K562 (cell line): Measurements from ENCODE around the gene TOM1L2. TPM values are rescaled to one million over a fixed set of nuclear protein-coding genes. Genes with fewer than 3 reads are reported as not detected.

Experiments used
- ARID2 ChIP-seq: fragments of 450-650 bp; IDR thresholded peaks from 2 replicates; pipeline ENCODE4 v1.6.1; 2017; ENCODE audit warnings: antibody characterized with exemption, mild to moderate bottlenecking
- BCL6 ChIP-seq: fragments of 250-450 bp; sonication (Bioruptor Pico); IDR thresholded peaks from 2 replicates; pipeline ENCODE4 v1.4.0; 2020
- BRF1 ChIP-seq: IDR thresholded peaks from 3 replicates; pipeline ENCODE4 v1.6.1; 2011; ENCODE audit warnings: borderline replicate concordance, mild to moderate bottlenecking; ENCODE audit not compliant: insufficient read length; ENCODE audit errors: extremely low read depth
- CCNT2 ChIP-seq: IDR thresholded peaks from 2 replicates; pipeline ENCODE4 v1.6.1; 2011; ENCODE audit warnings: borderline replicate concordance, low read depth, mild to moderate bottlenecking, moderate library complexity, mixed read lengths, low read length; ENCODE audit not compliant: insufficient read length; ENCODE audit errors: extremely low read depth
- DIDO1 ChIP-seq: fragments of 450-650 bp; IDR thresholded peaks from 2 replicates; pipeline ENCODE4 v1.6.1; 2016; ENCODE audit warnings: low read depth, missing biosample characterization, missing genetic modification characterization
- ELF1 ChIP-seq: fragments of 200-800 bp; sonication (Bioruptor generic); IDR thresholded peaks from 2 replicates; pipeline ENCODE4 v1.6.1; 2016; ENCODE audit warnings: missing genetic modification characterization, missing compliant biosample characterization
- FOXP1 ChIP-seq: sonication (generic); formaldehyde crosslinking; IDR thresholded peaks from 2 replicates; pipeline ENCODE4 v1.8.0; 2022; ENCODE audit warnings: mild to moderate bottlenecking, missing genetic modification reagents
- GTF2A2 ChIP-seq: IDR thresholded peaks from 2 replicates; pipeline ENCODE4 v1.6.1; 2016; ENCODE audit warnings: mild to moderate bottlenecking, missing genetic modification characterization, missing compliant biosample characterization
- ILK ChIP-seq: fragments of 450-650 bp; IDR thresholded peaks from 2 replicates; pipeline ENCODE4 v1.6.1; 2016; ENCODE audit warnings: missing genetic modification characterization, low read depth, mild to moderate bottlenecking, missing compliant biosample characterization, moderate library complexity, borderline replicate concordance
- JUND ChIP-seq, 2 experiments: IDR thresholded peaks; 2 replicates in 1 of 2; 3 replicates in 1 of 2; pipeline ENCODE4 v1.6.1; 2011; ENCODE audit warnings: borderline replicate concordance in 2 of 2, low read depth in 2 of 2, low read length in 2 of 2, improper control_type of control experiment in 1 of 2, missing biosample characterization in 1 of 2, missing genetic modification characterization in 1 of 2, missing genetic modification reagents in 1 of 2
- KAT8 ChIP-seq: fragments of 450-650 bp; IDR thresholded peaks from 2 replicates; pipeline ENCODE4 v1.6.1; 2016; ENCODE audit warnings: low read depth, mild to moderate bottlenecking
- L3MBTL2 ChIP-seq: fragments of 450-650 bp; IDR thresholded peaks from 2 replicates; pipeline ENCODE4 v1.6.1; 2016; ENCODE audit warnings: mild to moderate bottlenecking, moderate library complexity
- MAZ ChIP-seq, 2 experiments: fragments of 450-650 bp in 1 of 2; sonication (generic) in 1 of 2; formaldehyde crosslinking; IDR thresholded peaks in 1 of 2; conservative IDR thresholded peaks in 1 of 2; 2 replicates each; pipeline versions ENCODE4 v1.4.0 to v1.5.0; 2020; ENCODE audit warnings: mild to moderate bottlenecking in 1 of 2, missing genetic modification reagents in 1 of 2
- MCM3 ChIP-seq: fragments of 450-650 bp; IDR thresholded peaks from 2 replicates; pipeline ENCODE4 v1.6.1; 2016
- MEF2D ChIP-seq: conservative IDR thresholded peaks from 2 replicates; pipeline ENCODE4 v1.6.1; 2016; ENCODE audit warnings: low read depth, missing genetic modification characterization, missing compliant biosample characterization
- MLLT1 ChIP-seq, 2 experiments: fragments of 450-650 bp; IDR thresholded peaks; 2 replicates each; pipeline ENCODE4 v1.6.1; 2016
- MTA1 ChIP-seq: fragments of 450-650 bp; IDR thresholded peaks from 2 replicates; pipeline ENCODE4 v1.6.1; 2017; ENCODE audit warnings: borderline replicate concordance
- NCOA1 ChIP-seq: fragments of 450-650 bp; IDR thresholded peaks from 2 replicates; pipeline ENCODE4 v1.6.1; 2016; ENCODE audit warnings: low read depth
- NUFIP1 ChIP-seq: fragments of 450-650 bp; IDR thresholded peaks from 2 replicates; pipeline ENCODE4 v1.6.1; 2018; ENCODE audit not compliant: partially characterized antibody
- POLR3A ChIP-seq: IDR thresholded peaks from 2 replicates; pipeline ENCODE4 v1.6.1; 2011; ENCODE audit warnings: borderline replicate concordance, mild to moderate bottlenecking, moderate library complexity; ENCODE audit not compliant: insufficient read length, insufficient read depth; ENCODE audit errors: extremely low read depth
- PRPF4 ChIP-seq: fragments of 200-400 bp; formaldehyde crosslinking; IDR thresholded peaks from one replicate; pipeline ENCODE4 v1.6.1; 2017; ENCODE audit warnings: low read length, low read depth, mild to moderate bottlenecking; ENCODE audit not compliant: insufficient read depth, poor library complexity, severe bottlenecking
- SMARCB1 ChIP-seq: IDR thresholded peaks from 2 replicates; pipeline ENCODE4 v1.6.1; 2011; ENCODE audit warnings: improper control_type of control experiment, low read depth; ENCODE audit not compliant: insufficient read length
- SMARCE1 ChIP-seq: fragments of 450-650 bp; IDR thresholded peaks from 2 replicates; pipeline ENCODE4 v1.7.1; 2016; ENCODE audit warnings: mild to moderate bottlenecking
- ZBTB34 ChIP-seq: fragments of 250-450 bp; sonication (Bioruptor Pico); IDR thresholded peaks from 2 replicates; pipeline ENCODE4 v1.8.0; 2021; ENCODE audit warnings: mild to moderate bottlenecking, moderate library complexity
- ZC3H8 ChIP-seq: fragments of 450-650 bp; IDR thresholded peaks from 2 replicates; pipeline ENCODE4 v1.6.1; 2017
- ZNF134 ChIP-seq: fragments of 250-450 bp; sonication (Bioruptor Pico); conservative IDR thresholded peaks from 2 replicates; pipeline ENCODE4 v1.4.0; 2020
- polyA plus RNA-seq, 8 experiments: library from polyadenylated mRNA; depleted of rRNA in 4 of 8; stranded (reverse) in 5 of 8; unstranded in 3 of 8; fragments of >200 nt; fragmentation: Nextera tagmentation in 2 of 8; fragmentation: Illumina TruSeq in 1 of 8; extraction: Ambion mirVana in 2 of 8; extraction: Trizol in 1 of 8; gene quantifications; 2 replicates each; pipeline versions ENCODE4 v1.2.1 to v1.2.3, GENCODE V29; 2011 to 2014; ENCODE audit warnings: inconsistent platforms in 1 of 8, missing spikeins in 1 of 8
- total RNA-seq, 7 experiments: library from RNA; depleted of rRNA in 6 of 7; stranded (reverse); fragments of >200 nt in 6 of 7; fragmentation: Illumina TruSeq in 2 of 7; extraction: Trizol in 2 of 7; gene quantifications; 2 replicates each; pipeline versions ENCODE4 v1.2.1 to v1.2.3, GENCODE V29; 2011 to 2021; ENCODE audit warnings: low replicate concordance in 1 of 7

Gene TOM1L2
- total and polyA plus RNA-seq, 9 of the 15 experiments (the other 6 are each of a cell fraction or from before 2014, with no cell fraction given): 0.07 to 6.0 (median 2.5) TPM

GRCh38 chr17:17849845-17850373 lies 122.3 kb downstream of the TOM1L2 start (continued):
- TF ChIP-seq SMARCE1 (no peak), PRPF4 (no peak), ARID2 (no peak), ELF1 (tag) (0 out of 2 replicates have a peak, but pooled peaks have one; percentile 19), ZC3H8 (no peak), CCNT2 (no peak), ZBTB34 (CRISPR knock-in tag) (0 out of 2 replicates have a peak, but pooled peaks have one; percentile 38), MAZ (CRISPR knock-in tag; conservative IDR thresholded peaks at IDR 0.05 in 1 of 2, IDR thresholded peaks at IDR 0.05 in 1 of 2) (peak; percentile 90 to 92), L3MBTL2 (peak; percentile 48; the same call in 1 of the 2 replicates), ZNF134 (CRISPR knock-in tag) (no peak; the same call in 1 of the 2 replicates), MLLT1 (IDR thresholded peaks at IDR 0.05) (no peak), NUFIP1 (peak; percentile 23), SMARCB1 (no peak), BCL6 (CRISPR knock-in tag) (peak; percentile 61; the same call in 1 of the 2 replicates), GTF2A2 (tag) (peak; percentile 70), FOXP1 (no peak), NCOA1 (no peak), MEF2D (tag) (peak; percentile 74), BRF1 (no peak), MTA1 (no peak), KAT8 (no peak), JUND (IDR thresholded peaks at IDR 0.05; ENCODE audit: borderline replicate concordance, low read depth, low read length) (peak; percentile 52; the same call in 1 of the 2 replicates), JUND (tag; IDR thresholded peaks at IDR 0.05; ENCODE audit: borderline replicate concordance, low read depth, low read length) (peak; percentile 79; the same call in 2 of the 3 replicates), DIDO1 (tag) (peak; percentile 33; the same call in 1 of the 2 replicates), ILK (tag) (no peak), MCM3 (no peak), POLR3A (no peak)
